Thoracic aorta (tissue), 2 donors: ENCODE results near the gene RIOX2. TPM values are rescaled to one million over a fixed set of nuclear protein-coding genes. Genes with fewer than 3 reads are reported as not detected.
A peak's percentile ranks its signal among the peaks of the same experiment; 100 is the strongest.

ENCODE experiments used
- ATAC-seq: fragments of 150-250 bp; one replicate; pipeline ENCODE4 v1.8.0; 2017; ENCODE audit warnings: low read depth; ENCODE audit not compliant: insufficient number of reproducible peaks, low FRiP score
- DNase-seq: peaks from one replicate; pipeline ENCODE4 v3.0.0-alpha.2; 2020; ENCODE audit warnings: low spot score
- H3K27ac ChIP-seq, 2 donors: fragments of 200-600 bp; sonication (generic); 1 replicate in 1 of 2; 2 replicates in 1 of 2; pipeline ENCODE4 v1.5.1; 2016; ENCODE audit warnings: mild to moderate bottlenecking in 2 of 2, moderate library complexity in 2 of 2
- H3K27me3 ChIP-seq: fragments of 200-600 bp; sonication (generic); replicated peaks from 2 replicates; pipeline ENCODE4 v1.6.0; 2016; ENCODE audit warnings: mild to moderate bottlenecking; ENCODE audit not compliant: insufficient read depth
- H3K36me3 ChIP-seq: fragments of 200-600 bp; sonication (generic); one replicate; pipeline ENCODE4 v1.5.1; 2016
- H3K4me1 ChIP-seq, 2 donors: fragments of 200-600 bp; sonication (generic); 1 replicate in 1 of 2; 2 replicates in 1 of 2; pipeline versions ENCODE4 v1.5.1 to v1.6.0; 2016; ENCODE audit warnings: low read depth in 2 of 2, mild to moderate bottlenecking in 1 of 2; ENCODE audit not compliant: control insufficient read depth in 1 of 2
- H3K4me3 ChIP-seq: fragments of 200-600 bp; sonication (generic); 2 replicates; pipeline ENCODE4 v1.5.1; 2016; ENCODE audit warnings: mild to moderate bottlenecking
- H3K9me3 ChIP-seq: fragments of 200-600 bp; sonication (generic); 2 replicates; pipeline ENCODE4 v1.5.1; 2016
- CTCF ChIP-seq: fragments of 200-600 bp; sonication (generic); IDR thresholded peaks from one replicate; pipeline ENCODE4 v1.5.1; 2019; ENCODE audit warnings: antibody characterized with exemption
- total RNA-seq, 2 donors: library from RNA; depleted of rRNA; stranded (reverse); fragments of >200 nt; gene quantifications; one replicate each; pipeline versions ENCODE4 v1.1.0 to v1.2.3, GENCODE V29; 2016

The RIOX2 gene
- 10 to 100 TPM; 14.2 to 24.8 TPM for total RNA-seq

GRCh38 chr3:97971679-97972567, at the start of gene RIOX2:
Gene RIOX2, minus strand, starts transcription at chr3:97972431. Its CDS starts 4,838 bp downstream, at chr3:97967593.
- H3K27me3 ChIP-seq: no peaks in the 10 kb centered on the region
- no peaks in the 10 kb centered on the region for H3K9me3 ChIP-seq
- no peaks in the 10 kb centered on the region for H3K36me3 ChIP-seq
- no peak for TF ChIP-seq CTCF
- peaks cover 5 to 15% of the 10 kb centered on the region in 2 donors for H3K4me1 ChIP-seq
- DNase-seq (no peak), ATAC-seq (peak; percentile 75)
- H3K4me3 ChIP-seq: peak within 1 kb of the TSS; percentile 86
- peak within 1 kb of the TSS; percentile 46 to 57 for H3K27ac ChIP-seq

GRCh38 chr3:98020412-98020811, 48.2 kb upstream of the RIOX2 start:
- ATAC-seq (no peak), DNase-seq (no peak)
- no peaks in the 10 kb centered on the region for H3K27me3 ChIP-seq
- no peaks in the 10 kb centered on the region for H3K4me1 ChIP-seq
- no peaks in the 10 kb centered on the region for H3K9me3 ChIP-seq
- TF ChIP-seq CTCF: no peak
- no peak overlapping the region for H3K27ac ChIP-seq
- no peak overlapping the region for H3K4me3 ChIP-seq
- no peaks in the 10 kb centered on the region for H3K36me3 ChIP-seq

GRCh38 chr3:98018301-98018700, 46.1 kb upstream of the RIOX2 start:
- Histone ChIP-seq H3K9me3 (no peaks in the 10 kb centered on the region), H3K4me1 (no peaks in the 10 kb centered on the region), H3K27me3 (no peaks in the 10 kb centered on the region), H3K36me3 (no peaks in the 10 kb centered on the region), H3K4me3 (no peak overlapping the region), H3K27ac (no peak overlapping the region)
- DNase-seq: no peak
- no peak for ATAC-seq
- no peak for TF ChIP-seq CTCF

GRCh38 chr3:98014268-98014585, 42.0 kb upstream of the RIOX2 start:
- no peak for DNase-seq
- Histone ChIP-seq H3K9me3 (no peaks in the 10 kb centered on the region), H3K27ac (no peak overlapping the region), H3K27me3 (no peaks in the 10 kb centered on the region), H3K36me3 (no peaks in the 10 kb centered on the region), H3K4me3 (no peak overlapping the region), H3K4me1 (no peaks in the 10 kb centered on the region)
- no peak for TF ChIP-seq CTCF
- ATAC-seq: no peak

- Histone ChIP-seq H3K4me3 (no peak overlapping the region), H3K36me3 (no peaks in the 10 kb centered on the region), H3K4me1 (no peaks in the 10 kb centered on the region), H3K27me3 (no peaks in the 10 kb centered on the region), H3K27ac (no peak overlapping the region), H3K9me3 (no peaks in the 10 kb centered on the region)
- no peak for TF ChIP-seq CTCF
- no peak for DNase-seq
- ATAC-seq: no peak
Observed at GRCh38 chr3:98013411-98014267, 41.4 kb upstream of the RIOX2 start.
